Skin of body (tissue), 2 donors: Measurements from ENCODE around the gene MESD. TPM values are rescaled to one million over a fixed set of nuclear protein-coding genes. Genes with fewer than 3 reads are reported as not detected.

Source experiments
- DNase-seq: peaks from one replicate; lab custom pipeline; 2025; lab: John Stamatoyannopoulos, UW
- total RNA-seq: library from RNA; depleted of rRNA; stranded (reverse); fragments of >200 nt; gene quantifications from one replicate; pipeline ENCODE4 v1.2.3, GENCODE V29; 2014

MESD gene
- total RNA-seq, 1 donor from 2014 or later: 18.4 TPM

DNA sequence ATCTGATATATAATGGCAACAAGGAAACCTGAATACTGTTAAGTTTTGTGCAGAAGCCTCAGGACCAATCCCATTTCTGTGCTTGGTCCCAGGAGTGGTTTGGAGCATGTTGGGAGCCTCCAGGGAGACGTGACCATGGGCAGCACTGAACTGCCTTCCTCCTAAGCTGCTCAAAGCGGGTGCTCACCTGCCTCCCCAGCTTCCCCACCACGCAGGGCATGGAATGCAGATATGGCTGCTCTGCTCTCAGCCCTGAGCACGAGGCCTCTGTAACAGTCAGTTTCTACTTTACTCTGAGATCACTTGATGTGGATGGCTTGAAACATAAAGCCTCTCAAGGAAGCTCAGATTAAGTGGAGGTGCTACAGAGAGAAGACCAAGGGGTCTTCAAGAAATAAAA lies 49.3 kb downstream of the MESD start:
- DNase-seq: no peak

DNA sequence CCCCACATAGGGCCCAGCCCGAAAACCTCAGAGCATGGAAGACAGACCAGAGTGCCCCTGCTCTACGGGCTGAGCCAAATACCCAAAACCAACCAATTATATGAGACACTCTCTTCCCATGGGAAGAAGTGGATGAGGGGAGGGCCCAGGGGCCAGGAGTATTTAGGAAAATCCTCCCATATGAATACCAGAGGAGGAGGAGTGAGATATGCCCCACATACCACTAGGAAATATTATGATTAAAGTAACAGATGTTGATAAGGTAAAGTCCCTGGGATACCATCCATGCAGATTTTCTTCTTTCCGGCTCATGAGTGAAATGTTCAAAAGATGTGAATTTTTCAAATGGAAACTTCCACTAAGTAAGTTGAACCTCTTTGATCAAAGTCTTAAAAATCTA lies 50.4 kb downstream of the MESD start:
- no peak for DNase-seq

DNA sequence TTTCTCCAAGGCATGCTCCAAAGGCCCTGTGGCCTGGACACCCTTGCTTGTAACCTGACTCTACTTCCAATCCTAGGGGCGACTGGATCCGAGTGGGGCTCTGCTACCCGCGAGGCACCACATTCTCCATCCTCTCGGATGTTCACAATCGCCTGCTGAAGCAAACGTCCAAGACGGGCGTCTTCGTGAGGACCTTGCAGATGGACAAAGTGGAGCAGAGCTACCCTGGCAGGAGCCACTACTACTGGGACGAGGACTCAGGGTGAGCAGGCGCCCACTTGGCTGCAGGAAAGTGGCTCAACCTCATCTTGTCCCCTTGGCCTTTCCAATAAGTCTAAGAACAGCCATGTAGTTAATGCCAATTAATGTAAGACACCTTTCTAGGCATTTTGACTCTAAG lies 51.9 kb downstream of the MESD start:
- no peak for DNase-seq

DNA sequence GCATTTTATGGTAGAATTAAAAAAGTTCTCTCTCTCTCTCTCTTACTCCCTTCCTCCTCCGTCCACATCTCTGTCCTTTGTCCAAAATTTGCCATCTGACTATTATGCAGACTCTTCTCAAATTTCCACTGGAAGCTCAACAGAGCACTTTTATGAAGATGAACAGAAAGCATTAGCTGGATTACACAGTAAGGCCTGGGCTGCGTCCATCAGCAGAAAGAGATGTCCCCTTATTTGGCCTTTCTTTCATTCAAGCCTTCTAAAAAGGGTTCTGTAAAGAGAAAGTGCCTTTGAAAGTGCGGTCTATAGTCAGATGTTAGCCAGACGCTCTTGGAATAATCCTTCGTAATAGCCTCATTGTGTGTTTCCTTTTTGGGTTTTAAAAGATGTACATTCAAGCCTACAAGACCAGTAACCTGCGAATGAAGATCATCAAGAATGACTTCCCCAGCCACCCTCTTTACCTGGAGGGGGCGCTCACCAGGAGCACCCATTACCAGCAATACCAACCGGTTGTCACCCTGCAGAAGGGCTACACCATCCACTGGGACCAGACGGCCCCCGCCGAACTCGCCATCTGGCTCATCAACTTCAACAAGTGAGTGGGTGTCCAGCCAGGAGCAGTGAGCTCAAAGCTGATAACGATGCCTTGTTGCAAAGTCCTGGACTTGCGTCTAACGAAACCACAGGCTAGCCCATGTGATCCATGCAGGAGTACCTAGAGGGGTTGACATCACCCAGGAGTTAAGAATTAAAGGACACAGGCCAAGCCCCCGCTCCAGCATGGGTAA lies 53.1 kb downstream of the MESD start:
- DNase-seq: no peak

DNA sequence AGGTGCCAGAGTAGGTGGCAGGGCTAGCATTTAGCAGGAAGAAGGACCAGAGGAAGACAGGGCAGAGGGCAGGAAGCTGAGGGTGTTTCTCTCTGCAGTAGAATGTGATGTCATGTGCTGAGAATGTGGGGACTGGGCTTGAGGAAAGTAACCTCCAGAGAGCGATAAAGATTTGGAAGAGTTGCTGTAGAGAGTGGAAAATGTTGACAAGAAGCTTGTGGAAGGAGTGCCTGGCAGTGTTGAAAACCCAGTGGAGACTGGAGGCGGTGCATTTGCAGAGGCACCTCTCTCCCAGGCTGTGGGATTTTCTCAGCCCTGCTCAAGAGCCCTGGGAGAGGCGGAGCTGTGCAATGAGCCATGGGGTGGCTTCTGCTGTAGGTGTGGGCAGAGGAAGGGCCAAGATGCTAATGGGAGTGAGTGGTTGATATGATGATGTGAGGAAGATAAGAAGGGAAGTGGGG lies 54.8 kb downstream of the MESD start:
- peak; percentile 82 for DNase-seq

DNA sequence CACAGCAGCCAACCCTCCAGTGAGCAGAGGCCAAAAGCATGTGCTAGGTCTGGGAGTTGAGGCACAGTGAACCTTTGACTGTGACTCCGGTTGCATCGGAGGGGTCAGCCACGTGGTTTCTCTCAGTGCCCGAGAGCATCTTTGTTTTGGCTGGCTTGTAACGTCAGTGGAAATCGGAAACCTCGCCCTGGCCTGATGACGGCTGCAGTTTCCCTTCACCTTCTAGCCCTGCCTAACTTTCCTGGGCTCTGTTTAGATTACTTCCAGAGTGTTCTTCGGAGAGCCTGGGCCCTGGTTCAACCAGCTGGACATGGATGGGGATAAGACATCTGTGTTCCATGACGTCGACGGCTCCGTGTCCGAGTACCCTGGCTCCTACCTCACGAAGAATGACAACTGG lies 56.6 kb downstream of the MESD start:
- peak; percentile 5 for DNase-seq

DNA sequence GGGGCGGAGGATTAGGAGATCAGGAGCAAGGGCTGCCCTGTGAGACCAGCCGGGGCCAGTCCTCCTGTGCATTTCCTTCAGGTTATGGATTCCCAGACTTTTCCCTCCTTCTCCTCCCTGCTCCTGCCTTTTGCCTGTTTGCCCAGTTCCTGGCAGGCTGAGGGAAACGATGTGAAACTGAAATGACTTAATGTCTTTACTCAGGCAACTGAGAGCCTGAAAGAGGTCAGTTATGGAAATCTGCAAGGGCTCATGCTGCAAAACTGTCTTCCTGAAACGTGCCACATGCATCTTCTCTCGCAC lies 57.2 kb downstream of the MESD start:
- no peak for DNase-seq

DNA sequence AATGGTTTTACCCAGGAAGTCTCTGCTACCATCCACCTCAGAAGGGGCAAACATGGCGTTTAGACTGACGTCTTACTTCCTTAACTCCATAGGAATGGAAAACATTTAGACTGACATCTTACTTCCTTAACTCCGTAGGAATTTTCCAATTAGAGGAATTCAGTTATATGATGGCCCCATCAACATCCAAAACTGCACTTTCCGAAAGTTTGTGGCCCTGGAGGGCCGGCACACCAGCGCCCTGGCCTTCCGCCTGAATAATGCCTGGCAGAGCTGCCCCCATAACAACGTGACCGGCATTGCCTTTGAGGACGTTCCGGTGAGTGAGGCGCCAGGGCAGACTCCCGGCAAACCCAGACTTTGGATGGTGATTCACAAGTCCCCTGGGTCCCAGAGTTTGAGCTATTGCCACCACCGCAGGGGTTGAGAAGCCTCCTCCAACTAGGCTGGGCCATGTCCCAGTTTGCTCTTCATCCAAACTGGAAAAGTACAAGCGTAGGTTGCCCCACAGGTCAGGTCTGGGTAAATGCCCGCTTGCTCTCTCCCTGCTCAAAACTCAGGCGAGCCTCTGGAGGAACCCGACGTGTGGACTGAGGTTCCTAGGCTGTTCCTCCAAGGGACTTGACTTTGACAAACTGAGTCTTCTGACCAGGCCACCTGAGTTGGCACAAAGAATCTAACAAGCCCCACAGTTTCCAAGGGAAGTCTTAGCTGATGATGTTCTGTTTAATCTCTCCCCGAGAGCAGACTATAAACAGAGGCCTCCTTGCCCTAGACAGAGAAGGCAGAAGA lies 57.7 kb downstream of the MESD start:
- DNase-seq: no peak

DNA sequence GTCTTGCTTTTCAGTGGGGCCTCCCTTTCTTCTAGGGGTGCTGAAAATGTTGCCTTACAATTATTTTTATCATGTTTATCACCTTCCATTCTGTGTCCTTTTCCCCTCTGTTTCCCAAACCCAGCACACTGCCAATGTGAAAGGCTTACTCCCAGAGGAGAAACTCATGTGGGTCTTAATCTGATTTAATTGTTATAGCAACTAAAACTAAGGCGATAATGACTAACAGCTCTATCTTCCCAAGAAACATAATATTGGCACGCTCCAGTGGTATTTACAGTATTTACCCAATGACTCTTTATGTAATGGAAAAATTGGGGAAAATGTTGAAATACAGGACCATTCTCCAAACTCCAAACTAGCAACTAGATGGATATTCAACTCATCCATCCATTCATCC lies 58.4 kb downstream of the MESD start:
- DNase-seq: no peak

DNA sequence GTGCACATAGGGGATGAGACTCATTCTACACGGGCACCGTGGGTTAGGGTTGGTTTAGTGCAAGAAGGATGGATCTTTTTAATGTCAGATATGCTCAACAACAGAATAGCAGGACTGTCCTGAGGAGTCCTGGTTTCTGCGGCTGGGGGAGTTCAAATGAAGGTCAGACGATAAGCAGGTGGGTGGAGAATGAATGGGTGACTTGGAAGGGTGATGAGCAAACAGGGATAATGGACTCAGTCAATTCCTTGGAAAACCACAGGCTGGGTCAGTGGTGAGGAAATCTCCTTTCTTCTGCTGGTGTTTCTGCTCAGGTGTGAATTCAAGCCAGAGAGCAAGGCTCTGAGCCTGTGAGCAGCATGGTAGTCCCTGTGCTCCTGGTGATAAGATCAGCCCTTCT lies 59.9 kb downstream of the MESD start:
- DNase-seq: no peak

DNA sequence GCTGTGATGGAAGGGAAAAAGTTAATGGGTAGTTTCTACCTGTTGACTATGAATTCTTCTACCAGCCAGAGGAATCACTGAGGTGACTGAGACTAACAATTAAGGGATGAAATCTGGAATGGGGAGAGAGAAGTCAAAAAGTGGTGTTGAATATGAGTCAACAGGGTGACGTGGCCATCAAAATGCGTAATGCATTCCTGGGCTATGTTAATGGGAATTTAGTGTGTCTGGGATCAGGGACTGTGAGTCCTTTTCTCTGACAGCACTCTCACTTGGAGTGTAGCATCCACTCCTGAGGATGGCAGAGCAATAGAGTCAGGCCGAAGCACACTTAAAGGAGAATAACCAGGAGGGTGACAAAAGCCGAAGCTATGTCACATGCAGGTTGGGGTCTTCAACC lies 60.4 kb downstream of the MESD start:
- no peak for DNase-seq

DNA sequence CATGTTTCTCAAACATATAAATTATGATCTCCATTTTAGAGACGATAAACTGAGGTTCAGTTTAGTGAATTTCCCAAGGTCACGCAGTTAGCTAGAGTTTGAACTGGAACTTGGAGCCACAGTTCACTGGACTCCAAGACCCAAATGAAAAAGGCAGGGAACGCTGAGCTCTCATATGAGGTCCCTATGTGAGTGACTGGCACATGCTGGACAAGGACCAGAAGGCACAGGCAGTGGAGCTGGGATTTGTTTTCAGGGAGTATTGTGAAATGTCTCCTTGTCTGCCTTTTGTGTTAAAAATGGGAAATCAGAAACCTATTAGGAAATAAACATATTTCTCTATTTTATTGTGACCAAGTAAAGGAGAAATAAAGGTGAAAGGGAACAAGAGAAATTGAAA lies 63.5 kb downstream of the MESD start:
- no peak for DNase-seq

DNA sequence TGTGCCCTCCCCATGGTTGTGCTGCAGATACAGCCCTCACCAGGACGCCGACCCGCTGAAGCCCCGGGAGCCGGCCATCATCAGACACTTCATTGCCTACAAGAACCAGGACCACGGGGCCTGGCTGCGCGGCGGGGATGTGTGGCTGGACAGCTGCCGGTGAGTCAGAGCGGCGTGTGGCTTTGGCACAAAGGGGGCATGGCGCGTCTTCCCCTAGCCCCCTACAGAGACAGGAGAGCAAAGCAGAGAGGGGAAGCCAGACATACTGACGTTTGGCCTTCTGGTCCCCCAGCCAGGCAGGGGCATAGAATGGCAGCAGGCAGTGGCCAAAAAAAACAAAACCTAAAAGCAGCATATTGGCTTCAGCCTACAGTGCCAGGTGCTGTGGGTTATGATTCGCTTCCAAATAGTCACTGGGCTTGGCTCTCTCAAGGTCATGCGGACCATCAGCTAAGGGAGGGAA lies 64.0 kb downstream of the MESD start:
- DNase-seq: no peak

DNA sequence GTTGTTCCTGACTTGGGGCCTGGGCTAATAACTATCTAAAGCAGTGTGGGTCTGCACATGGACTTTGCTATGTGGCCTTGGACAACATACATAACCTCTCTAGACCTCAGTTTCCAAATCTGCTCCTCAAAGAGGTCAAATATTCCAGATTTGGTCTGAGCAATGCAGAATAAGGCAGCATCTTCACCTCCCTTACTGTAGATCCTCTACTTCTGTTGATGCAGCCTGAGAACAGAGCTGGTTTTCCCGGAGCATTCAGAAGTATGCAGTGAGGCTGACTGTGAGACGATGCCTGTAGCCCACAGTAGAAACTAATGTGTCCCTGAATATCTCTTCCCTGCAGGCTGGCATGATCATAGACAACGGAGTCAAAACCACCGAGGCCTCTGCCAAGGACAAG lies 65.3 kb downstream of the MESD start:
- DNase-seq: no peak

DNA sequence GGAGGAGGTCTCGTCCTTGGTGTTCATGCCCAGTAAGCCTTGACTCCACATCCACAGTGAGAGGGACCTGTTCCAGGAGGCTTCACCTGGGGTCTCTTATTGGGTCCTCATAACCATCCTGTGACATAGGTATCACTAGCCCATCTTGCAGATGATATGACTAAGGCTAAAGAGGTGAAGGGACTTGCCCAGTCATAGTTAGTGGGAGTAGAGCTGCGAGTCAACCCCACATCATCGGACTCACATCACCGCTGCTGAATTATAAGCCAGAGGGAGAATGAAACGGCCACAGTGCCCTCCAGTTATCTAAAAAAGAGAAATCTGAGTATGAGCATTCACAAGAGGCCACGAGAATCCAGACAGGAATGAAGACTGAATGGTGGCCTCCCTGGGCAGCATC lies 66.0 kb downstream of the MESD start:
- no peak for DNase-seq

DNA sequence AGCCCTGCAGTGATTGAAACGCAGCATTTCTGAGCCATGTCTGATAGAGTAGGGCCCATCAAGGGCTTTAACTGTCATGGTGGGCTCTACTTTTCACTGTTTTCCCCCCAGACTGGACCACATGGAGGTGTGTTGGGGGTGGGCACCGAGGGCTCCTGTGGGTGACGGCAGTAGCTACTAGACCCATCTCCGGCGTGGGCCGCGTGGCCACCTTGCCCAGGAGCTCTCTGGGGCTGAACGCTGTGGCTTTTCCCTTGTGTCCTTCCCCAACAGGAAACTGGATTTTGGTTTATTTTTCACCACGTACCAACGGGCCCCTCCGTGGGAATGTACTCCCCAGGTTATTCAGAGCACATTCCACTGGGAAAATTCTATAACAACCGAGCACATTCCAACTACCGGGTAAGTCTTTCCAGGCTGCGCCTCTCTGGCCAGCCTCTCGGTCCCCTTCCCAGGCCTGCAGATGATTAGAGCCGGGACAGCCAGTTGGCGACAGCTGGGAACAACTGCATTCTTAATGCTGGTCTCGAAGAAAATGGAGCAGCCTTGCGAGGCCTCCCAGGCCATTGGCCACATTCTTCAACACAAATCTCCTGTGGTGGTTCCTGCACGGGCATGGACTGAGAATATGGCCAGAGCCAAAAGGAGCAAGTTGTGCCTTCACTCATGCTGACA lies 67.7 kb downstream of the MESD start:
- no peak for DNase-seq

DNA sequence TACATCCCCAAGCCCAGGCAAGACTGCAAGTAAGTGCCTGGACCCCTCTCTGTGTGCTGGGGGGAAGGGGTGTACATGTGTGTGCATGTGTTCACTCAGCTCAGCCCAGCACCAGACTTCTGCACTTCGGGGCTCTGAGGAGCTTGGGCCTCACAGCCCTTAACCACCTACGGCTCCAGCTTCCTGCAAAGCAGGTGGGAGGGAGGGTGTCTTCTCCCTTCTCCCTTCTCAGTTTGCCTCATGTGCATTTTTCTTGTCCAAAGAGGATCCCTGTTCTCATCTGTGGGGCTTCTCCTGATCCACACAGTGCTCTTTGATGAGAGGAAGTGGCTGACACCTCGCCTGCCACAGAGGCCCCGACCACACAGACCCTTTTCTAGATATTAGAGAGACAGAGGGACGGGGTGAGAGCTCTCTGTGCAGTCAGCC lies 69.3 kb downstream of the MESD start:
- no peak for DNase-seq

DNA sequence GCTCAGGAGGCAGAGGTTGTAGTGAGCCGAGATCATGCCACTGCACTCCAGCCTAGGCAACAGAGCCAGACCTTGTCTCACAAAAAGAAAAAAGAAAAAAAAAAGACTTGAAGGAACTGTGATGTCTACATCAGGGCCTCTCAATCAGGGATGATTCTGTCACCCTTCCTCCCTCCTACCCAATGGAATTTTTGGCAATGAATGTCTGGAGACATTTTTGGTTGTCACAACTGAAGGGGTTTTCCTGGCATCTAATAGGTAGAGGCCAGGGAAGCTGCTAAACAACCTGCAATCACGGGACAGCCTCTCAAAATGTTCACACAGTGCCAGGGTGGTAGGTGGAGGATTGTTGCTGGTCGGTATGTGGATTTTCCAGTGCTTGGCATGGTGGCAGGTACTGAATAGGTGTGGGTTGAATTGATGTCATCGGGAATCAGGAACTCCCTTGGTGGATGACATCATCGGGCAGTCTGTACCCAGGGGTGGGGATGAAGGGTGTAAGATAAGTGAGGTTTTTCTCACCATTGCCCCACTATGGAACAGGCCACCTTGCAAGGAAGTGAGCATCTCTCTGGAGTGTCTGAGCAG lies 71.3 kb downstream of the MESD start:
- no peak for DNase-seq

DNA sequence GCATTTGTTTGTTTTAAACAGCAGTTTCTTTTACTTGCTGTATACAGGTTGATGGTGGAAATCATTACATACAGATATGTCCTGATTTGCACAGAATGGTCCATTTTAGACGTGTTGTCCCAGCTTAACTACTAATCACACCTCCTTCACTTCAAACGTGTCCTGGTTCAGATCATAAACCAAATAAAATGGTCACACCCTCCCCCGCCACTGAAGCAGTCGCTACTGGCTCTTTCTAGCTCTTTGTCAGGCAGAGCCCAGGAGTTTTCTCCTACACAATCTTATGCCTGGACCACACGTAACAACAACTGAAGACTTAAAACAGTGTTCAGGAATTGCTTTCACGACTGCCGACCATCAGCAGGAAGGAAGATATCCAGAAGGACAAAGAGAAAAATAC lies 73.6 kb downstream of the MESD start:
- no peak for DNase-seq

DNA sequence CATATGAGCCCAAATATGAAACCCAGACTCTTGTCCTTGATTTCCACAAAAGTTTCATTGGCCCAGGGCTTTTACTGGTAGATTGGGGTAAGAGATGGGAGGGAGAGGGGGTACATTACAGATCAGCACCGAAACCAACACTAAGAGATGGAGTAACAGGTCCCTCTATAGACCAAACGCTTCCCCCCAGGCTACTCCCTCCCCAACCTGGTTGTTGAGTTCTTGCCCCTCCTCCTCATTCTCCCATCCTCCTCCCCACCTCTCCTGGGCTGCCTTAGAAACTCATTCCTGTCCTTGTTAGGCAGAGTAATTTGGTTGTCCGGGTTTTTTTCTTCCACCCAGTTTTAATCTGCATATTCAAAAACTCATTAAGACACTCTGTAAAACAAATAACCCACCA lies 74.1 kb downstream of the MESD start:
- DNase-seq: no peak

DNA sequence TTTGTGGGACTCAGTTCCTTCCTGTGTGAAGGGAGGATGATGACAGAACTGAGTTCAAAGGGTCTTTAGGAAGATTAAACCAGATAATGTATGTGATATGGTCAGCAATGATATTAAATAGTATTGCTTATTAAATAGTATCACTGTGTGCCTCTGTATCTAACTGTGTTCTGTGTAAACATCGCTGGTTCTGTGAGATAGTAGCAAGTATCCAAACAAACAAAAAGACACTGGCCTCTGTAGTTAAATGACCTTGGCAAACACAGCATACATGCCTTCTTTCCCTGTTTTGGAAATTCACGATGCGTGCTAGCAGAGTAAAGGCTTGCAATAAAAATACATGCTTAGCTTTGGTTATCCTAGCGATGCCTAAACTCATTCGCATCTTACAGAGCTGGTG lies 76.1 kb downstream of the MESD start:
- no peak for DNase-seq

DNA sequence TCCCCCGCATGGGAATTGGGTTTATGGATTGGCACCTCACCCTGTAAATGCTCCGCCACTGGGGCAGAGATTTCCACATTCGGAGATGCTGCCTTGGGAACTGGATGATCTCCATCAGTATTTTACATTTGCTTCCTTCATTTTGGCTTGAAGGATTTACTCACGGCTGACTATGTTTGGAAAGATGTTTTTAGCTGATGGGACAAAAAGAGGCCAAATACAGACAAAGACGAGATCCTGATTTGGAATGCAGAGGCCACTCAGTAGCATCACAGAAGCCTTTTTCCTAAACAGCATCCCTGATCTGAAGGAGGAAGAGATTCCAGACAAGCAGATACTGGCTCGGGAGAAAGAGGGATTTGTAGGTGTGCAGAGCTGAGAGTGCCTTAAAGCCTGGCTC lies 76.9 kb downstream of the MESD start:
- no peak for DNase-seq
